WI38 (cell line): ENCODE results near the gene GPR15.

Experiments used
- H3K4me3 ChIP-seq: 2 replicates; pipeline ENCODE4 v1.5.1; 2011; ENCODE audit warnings: low read depth, mild to moderate bottlenecking, control low read depth, low read length
- CTCF ChIP-seq: IDR thresholded peaks from 2 replicates; pipeline ENCODE4 v1.5.1; 2012; ENCODE audit warnings: low read depth, mild to moderate bottlenecking, control low read depth, low read length

The GPR15 gene

GRCh38 chr3:98531622-98532274, at the start of gene GPR15:
Gene GPR15 (plus strand): TSS chr3:98531978. CDS start chr3:98532034, 56 bp downstream.
- no peak within 1 kb of the TSS for H3K4me3 ChIP-seq
- TF ChIP-seq CTCF: no peak

GRCh38 chr3:98482717-98483482, 48.9 kb upstream of the GPR15 start:
- no peak for TF ChIP-seq CTCF
- H3K4me3 ChIP-seq: no peak overlapping the region

- no peak for TF ChIP-seq CTCF
- H3K4me3 ChIP-seq: no peak overlapping the region
These were observed 48.2 kb upstream of the GPR15 start for GRCh38 chr3:98483626-98484025.

GRCh38 chr3:98497381-98497780, 34.4 kb upstream of the GPR15 start, which contains the start of gene OR5K2:
Gene OR5K2 (plus strand): TSS chr3:98497681. CDS start chr3:98497681, 0 bp downstream.
- no peak within 1 kb of the TSS for H3K4me3 ChIP-seq
- TF ChIP-seq CTCF: no peak

- H3K4me3 ChIP-seq: no peak overlapping the region
- TF ChIP-seq CTCF: no peak
These were observed 31.8 kb upstream of the GPR15 start for GRCh38 chr3:98500019-98500418.

- no peak overlapping the region for H3K4me3 ChIP-seq
- no peak for TF ChIP-seq CTCF
These were observed 30.5 kb upstream of the GPR15 start for GRCh38 chr3:98501270-98501669.
